D721Med (cell line): Measurements from ENCODE around the gene TMPRSS9.

ENCODE experiments used
- DNase-seq: peaks from one replicate; pipeline ENCODE4 v3.0.0; 2011; ENCODE audit warnings: low spot score; ENCODE audit not compliant: insufficient read length
- FAIRE-seq: peaks from 2 replicates; lab custom pipeline; 2011; peaks lifted over from hg19 to GRCh38; lab: Jason Lieb, UNC
- CTCF ChIP-seq: IDR thresholded peaks from 2 replicates; pipeline ENCODE4 v1.5.1; 2012; ENCODE audit warnings: mild to moderate bottlenecking, control low read depth; ENCODE audit not compliant: insufficient read depth; ENCODE audit errors: missing control alignments

Gene TMPRSS9

GRCh38 chr19:2419754-2420153 is 59.7 kb downstream of the TMPRSS9 start:
- DNase-seq (no peak), FAIRE-seq (no peak)
- TF ChIP-seq CTCF, result no peak

DNA sequence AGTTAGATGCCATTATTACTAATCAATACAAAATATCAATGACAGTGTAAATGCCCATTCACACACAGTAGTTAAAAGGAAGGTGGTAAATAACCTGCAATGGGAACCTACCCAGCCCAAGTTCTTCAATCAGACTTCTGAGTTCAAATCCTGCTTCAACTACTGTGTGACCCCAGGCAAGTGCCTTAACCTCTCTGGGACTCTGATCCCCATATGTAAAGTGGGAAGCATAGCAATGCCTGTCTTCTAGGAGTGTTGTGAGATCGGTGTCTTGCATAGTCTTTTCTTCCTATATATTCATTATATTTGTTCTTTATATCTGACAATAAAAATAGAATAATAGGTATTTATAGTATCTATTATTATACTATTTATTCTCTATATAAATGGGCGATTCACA is 60.4 kb downstream of the TMPRSS9 start:
- DNase-seq, result no peak
- no peak for TF ChIP-seq CTCF
- FAIRE-seq, result no peak

- no peak for DNase-seq
- FAIRE-seq, result no peak
- no peak for TF ChIP-seq CTCF
These were observed 61.7 kb downstream of the TMPRSS9 start for GRCh38 chr19:2421581-2422306.

GRCh38 chr19:2423071-2423914 is 63.2 kb downstream of the TMPRSS9 start:
- TF ChIP-seq CTCF, result no peak
- no peak for FAIRE-seq
- DNase-seq, result no peak

GRCh38 chr19:2423915-2424685 is 64.0 kb downstream of the TMPRSS9 start:
- DNase-seq (no peak), FAIRE-seq (no peak)
- no peak for TF ChIP-seq CTCF

DNA sequence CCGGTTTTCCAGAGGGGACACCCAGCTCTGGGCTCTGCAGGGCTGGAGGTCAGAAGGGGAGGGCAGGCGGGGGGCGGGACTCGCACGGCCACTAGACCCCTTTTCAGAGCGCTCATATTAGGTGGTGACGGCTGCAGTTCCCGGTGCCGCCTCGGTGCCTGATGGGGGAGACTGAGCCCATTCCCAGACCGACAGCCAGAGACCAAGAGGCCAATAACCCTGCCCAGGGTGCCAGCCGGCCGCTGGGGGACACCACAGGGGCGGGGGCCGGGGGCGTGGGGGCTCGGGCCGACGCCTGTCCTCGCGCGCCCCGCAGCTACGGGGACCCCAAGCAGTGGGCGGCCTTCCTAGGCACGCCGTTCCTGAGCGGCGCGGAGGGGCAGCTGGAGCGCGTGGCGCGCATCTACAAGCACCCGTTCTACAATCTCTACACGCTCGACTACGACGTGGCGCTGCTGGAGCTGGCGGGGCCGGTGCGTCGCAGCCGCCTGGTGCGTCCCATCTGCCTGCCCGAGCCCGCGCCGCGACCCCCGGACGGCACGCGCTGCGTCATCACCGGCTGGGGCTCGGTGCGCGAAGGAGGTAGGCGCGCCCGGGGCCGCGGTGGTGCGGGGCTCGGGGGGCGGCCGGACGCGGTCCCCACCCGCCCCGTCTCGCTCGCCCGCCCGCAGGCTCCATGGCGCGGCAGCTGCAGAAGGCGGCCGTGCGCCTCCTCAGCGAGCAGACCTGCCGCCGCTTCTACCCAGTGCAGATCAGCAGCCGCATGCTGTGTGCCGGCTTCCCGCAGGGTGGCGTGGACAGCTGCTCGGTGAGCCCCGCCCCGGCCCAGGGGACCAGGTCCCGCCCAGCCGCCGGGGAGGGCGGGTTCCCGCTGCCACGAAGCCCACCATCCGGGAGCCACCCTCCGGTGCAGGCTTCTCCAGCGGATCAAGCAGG is 64.9 kb downstream of the TMPRSS9 start:
- FAIRE-seq (no peak), DNase-seq (peak; percentile 63)
- TF ChIP-seq CTCF, result peak; percentile 17
